Keratinocyte (primary cell): ENCODE results near the gene FCSK. TPM values are rescaled to one million over a fixed set of nuclear protein-coding genes. Genes with fewer than 3 reads are reported as not detected.

Experiments used
- DNase-seq: peaks from one replicate; pipeline ENCODE4 v3.0.0-alpha.2; 2011; ENCODE audit warnings: low read depth, missing footprints, low spot score
- FAIRE-seq: peaks from 2 replicates; lab custom pipeline; 2011; peaks lifted over from hg19 to GRCh38; lab: Jason Lieb, UNC
- H2AFZ ChIP-seq: 2 replicates; pipeline ENCODE4 v1.6.0; 2012; ENCODE audit warnings: low read length, control low read depth, inconsistent platforms; ENCODE audit not compliant: control insufficient read depth
- H3K27ac ChIP-seq: 2 replicates; pipeline ENCODE4 v1.5.1; 2011; ENCODE audit warnings: low read length; ENCODE audit not compliant: control insufficient read depth, insufficient read depth
- H3K27me3 ChIP-seq: 3 replicates; pipeline ENCODE4 v1.6.0; 2011; ENCODE audit warnings: low read length; ENCODE audit not compliant: control insufficient read depth, insufficient read depth; ENCODE audit errors: extremely low read depth
- H3K36me3 ChIP-seq, 2 experiments: 2 replicates in 1 of 2; 3 replicates in 1 of 2; pipeline ENCODE4 v1.5.1; 2011; ENCODE audit warnings: low read length in 2 of 2, mild to moderate bottlenecking in 1 of 2; ENCODE audit not compliant: control insufficient read depth in 2 of 2, insufficient read depth in 2 of 2; ENCODE audit errors: extremely low read depth in 1 of 2
- H3K4me1 ChIP-seq: 3 replicates; pipeline ENCODE4 v1.5.1; 2011; ENCODE audit warnings: low read length; ENCODE audit not compliant: control insufficient read depth, insufficient read depth; ENCODE audit errors: extremely low read depth
- H3K4me2 ChIP-seq: 3 replicates; pipeline ENCODE4 v1.6.0; 2011; ENCODE audit warnings: low read depth, low read length; ENCODE audit not compliant: control insufficient read depth, insufficient read depth; ENCODE audit errors: extremely low read depth
- H3K4me3 ChIP-seq, 3 experiments: fragments of 200-600 bp in 1 of 3; sonication (generic) in 1 of 3; 2 replicates in 2 of 3; 3 replicates in 1 of 3; pipeline ENCODE4 v1.5.1; 2011 to 2016; ENCODE audit warnings: low read length in 3 of 3, mild to moderate bottlenecking in 3 of 3, control low read depth in 2 of 3, inconsistent platforms in 1 of 3, low read depth in 1 of 3, mixed read lengths in 1 of 3, mixed run types in 1 of 3, moderate library complexity in 1 of 3; ENCODE audit not compliant: control insufficient read depth in 2 of 3, insufficient read depth in 2 of 3; ENCODE audit errors: extremely low read depth in 1 of 3
- H3K79me2 ChIP-seq: 2 replicates; pipeline ENCODE4 v1.6.0; 2012; ENCODE audit warnings: low read length; ENCODE audit not compliant: control insufficient read depth, insufficient read depth
- H3K9ac ChIP-seq: 3 replicates; pipeline ENCODE4 v1.6.0; 2011; ENCODE audit warnings: low read length; ENCODE audit not compliant: control insufficient read depth, insufficient read depth; ENCODE audit errors: extremely low read depth
- H3K9me1 ChIP-seq: 3 replicates; pipeline ENCODE4 v1.6.0; 2011; ENCODE audit warnings: low read length; ENCODE audit not compliant: control insufficient read depth, insufficient read depth; ENCODE audit errors: extremely low read depth
- H3K9me3 ChIP-seq: 2 replicates; pipeline ENCODE4 v1.5.1; 2012; ENCODE audit warnings: low read depth, low read length; ENCODE audit not compliant: control insufficient read depth
- H4K20me1 ChIP-seq: 3 replicates; pipeline ENCODE4 v1.6.0; 2011; ENCODE audit warnings: low read length; ENCODE audit not compliant: control insufficient read depth, insufficient read depth; ENCODE audit errors: extremely low read depth
- CTCF ChIP-seq, 3 experiments: IDR thresholded peaks in 1 of 3; conservative IDR thresholded peaks in 1 of 3; optimal IDR thresholded peaks in 1 of 3; 2 replicates in 2 of 3; 3 replicates in 1 of 3; pipeline versions ENCODE3 to v1.5.1; 2011; ENCODE audit warnings: low read length in 3 of 3, mild to moderate bottlenecking in 3 of 3, moderate library complexity in 2 of 3, control low read depth in 1 of 3, inconsistent platforms in 1 of 3; ENCODE audit not compliant: insufficient read depth in 2 of 3; ENCODE audit errors: extremely low read depth in 1 of 3
- EZH2 ChIP-seq: IDR thresholded peaks from one replicate; pipeline ENCODE4 v1.6.1; 2012; ENCODE audit warnings: inconsistent platforms, mild to moderate bottlenecking, low read length, moderate library complexity
- dilution Hi-C: fragments of 300-500 bp; cut with MboI; formaldehyde crosslinking; loops from one replicate; pipeline ENCODE4 v1.7.0; 2020; ENCODE audit warnings: low sequenced_read_pairs; ENCODE audit not compliant: extremely low pct_ligation_motif_present
- polyA plus RNA-seq, 5 experiments: library from polyadenylated mRNA; depleted of rRNA in 3 of 5; stranded (reverse) in 3 of 5; stranded (forward) in 1 of 5; unstranded in 1 of 5; fragments of >200 nt; gene quantifications; 1 replicate in 1 of 5; 2 replicates in 3 of 5; 3 replicates in 1 of 5; pipeline versions ENCODE4 v1.2.1 to v1.2.3, GENCODE V29; 2011 to 2012; ENCODE audit warnings: missing spikeins in 2 of 5, low read depth in 1 of 5, low replicate concordance in 1 of 5

FCSK gene
- polyA plus RNA-seq, 1 donor (not counting 4 experiments of a cell fraction or from before 2014, with no cell fraction given): 6.5 TPM

- no peak for FAIRE-seq
- Histone ChIP-seq H3K9me3 (no peaks in the 10 kb centered on the region), H3K9me1 (no peaks in the 10 kb centered on the region), H3K36me3 (peaks cover 6 to 28% of the 10 kb centered on the region in 2 experiments), H3K27ac (no peak overlapping the region), H3K4me2 (peak overlapping the region; percentile 67), H2AFZ (no peak overlapping the region), H3K4me1 (peaks cover 30% of the 10 kb centered on the region), H3K9ac (no peak overlapping the region), H3K27me3 (no peaks in the 10 kb centered on the region), H4K20me1 (peaks cover 20% of the 10 kb centered on the region), H3K79me2 (peaks cover 87% of the 10 kb centered on the region), H3K4me3 (peak overlapping the region in 1 of 3 experiments; percentile 3)
- TF ChIP-seq CTCF (optimal IDR thresholded peaks at IDR 0.05 in 1 of 3, IDR thresholded peaks at IDR 0.05 in 1 of 3, conservative IDR thresholded peaks at IDR 0.05 in 1 of 3; ENCODE audit: extremely low read depth in 1 of 3, insufficient read depth in 2 of 3, low read length in 3 of 3) (no peak), EZH2 (no peak)
- no peak for DNase-seq
- dilution Hi-C loops: no loop called here
Measured at GRCh38 chr16:70526403-70526802, 72.0 kb downstream of the FCSK start.

- Histone ChIP-seq H3K4me1 (peaks cover 25% of the 10 kb centered on the region), H3K9me3 (no peaks in the 10 kb centered on the region), H3K27me3 (no peaks in the 10 kb centered on the region), H3K4me2 (no peak overlapping the region), H3K79me2 (peaks cover 88% of the 10 kb centered on the region), H3K9me1 (no peaks in the 10 kb centered on the region), H2AFZ (no peak overlapping the region), H3K4me3 (no peak overlapping the region), H3K36me3 (peaks cover 12 to 31% of the 10 kb centered on the region in 2 experiments), H3K27ac (no peak overlapping the region), H4K20me1 (peaks cover 20% of the 10 kb centered on the region), H3K9ac (no peak overlapping the region)
- FAIRE-seq: no peak
- no peak for DNase-seq
- no peak for TF ChIP-seq EZH2
- no peak for TF ChIP-seq CTCF (optimal IDR thresholded peaks at IDR 0.05 in 1 of 3, IDR thresholded peaks at IDR 0.05 in 1 of 3, conservative IDR thresholded peaks at IDR 0.05 in 1 of 3; ENCODE audit: extremely low read depth in 1 of 3, insufficient read depth in 2 of 3, low read length in 3 of 3)
- dilution Hi-C loops: no loop called here
Measured at GRCh38 chr16:70527315-70527996, 73.1 kb downstream of the FCSK start.
